ENCODE data around the gene ZNF343. TPM values are rescaled to one million over a fixed set of nuclear protein-coding genes. Genes with fewer than 3 reads are reported as not detected.

The ZNF343 gene
- total RNA-seq, 1 donor from 2014 or later, result 6.9 TPM

DNA sequence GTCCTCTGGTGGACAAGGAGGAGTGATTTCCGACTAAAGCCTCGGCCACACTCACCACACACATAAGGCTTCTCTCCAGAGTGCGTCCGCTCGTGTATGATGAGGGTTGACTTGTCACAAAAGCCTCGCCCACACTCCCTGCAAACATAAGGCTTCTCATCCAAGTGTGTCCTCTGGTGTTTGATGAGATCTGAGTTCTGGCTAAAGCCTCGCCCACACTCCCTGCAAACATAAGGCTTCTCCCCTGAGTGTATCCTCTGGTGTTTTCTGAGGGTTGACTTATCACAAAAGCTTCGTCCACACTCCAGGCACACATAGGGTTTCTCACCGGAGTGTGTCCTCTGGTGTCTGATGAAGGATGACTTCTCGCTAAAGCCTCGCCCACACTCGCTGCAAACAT lies 25.2 kb downstream of the ZNF343 start:
- H3K4me3 ChIP-seq (ENCODE audit: low read depth, low read length), result no peak overlapping the region
- DNase-seq (ENCODE audit: low read depth), result no peak
- TF ChIP-seq, protein P1, sequence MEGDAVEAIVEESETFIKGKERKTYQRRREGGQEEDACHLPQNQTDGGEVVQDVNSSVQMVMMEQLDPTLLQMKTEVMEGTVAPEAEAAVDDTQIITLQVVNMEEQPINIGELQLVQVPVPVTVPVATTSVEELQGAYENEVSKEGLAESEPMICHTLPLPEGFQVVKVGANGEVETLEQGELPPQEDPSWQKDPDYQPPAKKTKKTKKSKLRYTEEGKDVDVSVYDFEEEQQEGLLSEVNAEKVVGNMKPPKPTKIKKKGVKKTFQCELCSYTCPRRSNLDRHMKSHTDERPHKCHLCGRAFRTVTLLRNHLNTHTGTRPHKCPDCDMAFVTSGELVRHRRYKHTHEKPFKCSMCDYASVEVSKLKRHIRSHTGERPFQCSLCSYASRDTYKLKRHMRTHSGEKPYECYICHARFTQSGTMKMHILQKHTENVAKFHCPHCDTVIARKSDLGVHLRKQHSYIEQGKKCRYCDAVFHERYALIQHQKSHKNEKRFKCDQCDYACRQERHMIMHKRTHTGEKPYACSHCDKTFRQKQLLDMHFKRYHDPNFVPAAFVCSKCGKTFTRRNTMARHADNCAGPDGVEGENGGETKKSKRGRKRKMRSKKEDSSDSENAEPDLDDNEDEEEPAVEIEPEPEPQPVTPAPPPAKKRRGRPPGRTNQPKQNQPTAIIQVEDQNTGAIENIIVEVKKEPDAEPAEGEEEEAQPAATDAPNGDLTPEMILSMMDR (conservative IDR thresholded peaks at IDR 0.05; ENCODE audit: low read depth, low read length), result no peak

DNA sequence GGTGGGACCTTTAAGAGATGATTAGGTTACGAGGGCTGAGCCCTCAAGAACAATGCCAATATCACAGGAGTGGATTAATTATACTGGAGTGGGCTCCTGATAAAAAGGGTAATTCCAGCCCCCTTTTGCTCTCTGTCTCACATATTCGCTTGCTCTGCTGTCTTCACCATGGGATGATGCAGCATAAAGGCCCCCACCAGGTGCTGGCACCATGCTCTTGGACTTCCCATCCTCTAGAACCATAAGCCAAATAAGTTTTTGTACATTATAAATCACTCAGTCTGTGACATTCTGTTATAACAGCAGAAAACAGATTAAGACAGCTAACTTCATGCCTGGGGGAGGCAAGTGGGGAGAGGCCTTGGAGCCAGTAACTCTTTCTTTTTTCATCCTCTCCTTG lies 28.3 kb downstream of the ZNF343 start:
- no peak for DNase-seq (ENCODE audit: low read depth)
- H3K4me3 ChIP-seq (ENCODE audit: low read depth, low read length), result no peak overlapping the region
- TF ChIP-seq, protein P1 (conservative IDR thresholded peaks at IDR 0.05; ENCODE audit: low read depth, low read length), result no peak

DNA sequence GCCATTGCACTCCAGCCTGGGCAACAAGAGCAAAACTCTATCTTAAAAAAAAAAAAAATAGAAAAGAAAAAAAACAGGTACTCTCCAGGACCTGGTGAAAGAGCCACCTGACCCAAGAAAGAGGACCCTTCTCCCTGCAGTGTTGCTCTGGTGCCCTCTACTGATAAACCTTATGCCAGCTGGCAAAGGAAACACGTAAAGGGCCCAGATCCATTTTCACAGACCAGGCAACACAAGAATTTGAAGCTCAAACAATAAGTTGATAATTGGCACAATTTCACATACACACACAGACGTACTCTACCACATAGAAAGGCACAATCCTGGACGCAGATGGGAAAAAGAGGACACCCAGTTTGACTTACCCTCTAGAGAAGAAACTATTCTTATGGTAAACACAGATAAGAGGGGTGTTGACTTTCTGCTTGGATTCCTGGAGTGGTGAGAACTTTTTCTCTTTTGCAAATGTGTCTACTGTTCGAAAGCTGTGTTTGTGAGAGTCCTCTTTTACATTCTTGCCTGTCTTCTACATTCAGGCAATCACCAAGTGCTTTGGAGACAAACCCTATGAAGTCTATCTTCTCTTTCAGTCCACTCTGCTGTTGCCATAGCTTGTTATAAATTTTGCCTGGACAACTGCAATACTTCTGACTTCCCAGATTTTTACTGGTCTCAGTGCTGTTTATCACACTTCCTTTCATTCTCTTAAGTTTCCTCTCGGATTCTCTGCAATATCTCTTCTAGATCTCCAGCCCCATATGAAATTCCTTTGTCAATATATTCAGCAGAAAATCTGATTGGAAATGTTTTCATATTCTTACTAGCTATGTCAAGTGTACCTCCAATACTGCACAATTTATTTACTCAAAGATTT lies 31.7 kb downstream of the ZNF343 start:
- TF ChIP-seq, protein P1 (conservative IDR thresholded peaks at IDR 0.05; ENCODE audit: low read depth, low read length), result peak; percentile 23
- no peak overlapping the region for H3K4me3 ChIP-seq (ENCODE audit: low read depth, low read length)
- DNase-seq (ENCODE audit: low read depth), result no peak

DNA sequence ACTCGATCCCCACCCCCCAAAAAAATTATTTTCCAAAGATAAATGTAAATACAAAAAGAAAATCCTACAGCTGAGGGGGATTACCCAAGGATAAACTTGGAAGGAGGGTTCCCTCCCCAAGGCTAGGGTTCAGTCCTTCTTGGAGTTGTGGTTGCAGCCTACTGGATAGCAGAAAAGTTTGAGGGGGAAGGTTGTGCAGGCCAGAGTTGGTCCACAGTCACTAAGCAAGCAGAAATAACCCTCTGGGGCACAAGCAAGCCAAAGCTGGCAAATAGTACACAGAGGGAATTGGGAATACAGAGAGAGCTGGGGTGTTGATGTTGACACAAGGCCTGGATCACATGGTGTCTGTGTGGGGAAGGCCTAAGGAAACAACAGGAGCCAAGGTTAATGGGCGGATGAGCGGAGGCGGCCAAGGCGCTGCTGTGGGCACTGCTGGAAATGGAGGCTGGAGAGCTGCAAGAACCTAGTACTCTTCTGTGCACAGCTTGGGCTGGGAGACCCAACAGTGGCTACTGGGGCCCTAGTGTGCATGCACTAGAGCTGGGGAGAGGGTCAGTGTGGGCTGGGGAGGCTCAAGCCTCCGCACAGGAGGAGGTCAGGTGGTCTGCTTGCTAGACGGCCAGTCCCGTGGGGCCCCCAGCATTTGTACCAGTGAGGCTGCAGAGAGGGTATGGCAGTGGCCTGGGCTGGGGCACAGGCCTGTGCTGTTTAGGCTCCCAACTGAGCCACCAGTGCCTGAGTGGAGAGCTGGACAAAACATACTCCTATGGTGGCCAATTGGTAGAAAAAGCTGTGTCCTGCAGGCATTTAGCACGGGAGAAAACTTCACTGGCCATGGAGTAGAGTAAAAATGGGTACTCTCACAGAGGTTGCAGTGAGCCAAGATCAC lies 32.6 kb downstream of the ZNF343 start:
- TF ChIP-seq, protein P1 (conservative IDR thresholded peaks at IDR 0.05; ENCODE audit: low read depth, low read length), result no peak
- no peak for DNase-seq (ENCODE audit: low read depth)

DNA sequence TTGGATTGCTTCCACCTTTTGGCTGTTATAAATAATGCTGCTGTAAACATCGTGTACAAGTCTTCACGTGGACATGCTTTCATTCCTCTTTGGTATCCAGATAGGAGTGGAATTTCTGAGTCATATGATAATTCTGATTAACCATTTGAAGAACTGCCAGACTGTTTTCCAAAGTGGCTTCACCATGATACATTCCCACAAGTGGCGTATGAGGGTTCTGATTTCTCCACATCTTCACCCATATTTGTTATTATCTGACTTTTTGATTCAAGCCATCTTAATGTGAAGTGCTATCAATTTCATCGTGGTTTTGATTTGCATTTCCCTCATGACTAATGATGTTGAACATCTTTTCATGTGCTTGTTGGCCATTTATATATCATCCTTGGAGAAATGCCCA lies 35.2 kb downstream of the ZNF343 start:
- no peak overlapping the region for H3K4me3 ChIP-seq (ENCODE audit: low read depth, low read length)
- TF ChIP-seq, protein P1 (conservative IDR thresholded peaks at IDR 0.05; ENCODE audit: low read depth, low read length), result no peak
- peak; percentile 23 for DNase-seq (ENCODE audit: low read depth)

More for the DNA sequence above, 32.6 kb downstream of the ZNF343 start:
- no peak overlapping the region for H3K4me3 ChIP-seq (ENCODE audit: low read depth, low read length)

DNA sequence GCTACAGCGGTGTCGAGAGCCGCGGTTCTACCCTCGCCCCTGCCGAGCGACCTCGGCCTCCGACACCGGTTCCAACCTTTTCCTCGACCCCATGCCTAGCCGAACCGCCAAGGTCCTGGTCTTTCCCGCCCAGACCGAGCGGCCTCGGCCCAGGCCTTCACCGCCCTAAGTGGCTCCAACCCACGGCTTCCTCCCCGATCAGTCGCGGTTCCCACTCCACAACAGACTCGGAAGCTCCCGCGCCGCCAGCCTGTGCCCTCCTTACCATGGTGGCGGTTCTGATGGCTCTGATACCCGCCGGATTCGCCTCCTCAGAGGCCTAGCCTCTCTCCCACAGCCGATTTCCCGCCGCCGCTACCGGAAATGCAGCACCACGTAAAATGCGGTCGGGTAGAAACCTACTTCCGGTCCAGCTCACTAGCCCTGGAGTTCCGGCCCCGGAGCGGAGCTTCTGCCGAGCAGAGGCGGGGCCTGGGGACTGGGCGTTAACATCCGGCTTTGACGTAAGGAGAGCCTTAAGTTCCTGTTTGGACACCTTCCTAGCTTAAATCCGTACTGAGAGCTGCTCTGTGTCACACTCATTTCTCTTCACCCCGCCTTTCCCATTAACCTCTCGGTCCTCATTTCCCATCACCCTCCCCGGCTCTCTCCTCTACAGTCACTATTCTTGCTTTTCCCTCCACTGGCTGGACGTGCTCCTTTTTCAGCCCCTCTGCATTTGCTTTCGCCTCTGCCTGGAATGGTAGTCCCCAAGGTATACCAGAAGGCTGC lies 38.1 kb downstream of the ZNF343 start, which contains the start of gene SNRPB:
SNRPB (minus strand) TSS at position 367 of the 771 bp plus-strand sequence; CDS start at position 268, 99 bp downstream.
- H3K4me3 ChIP-seq (ENCODE audit: low read depth, low read length), result peak within 1 kb of the TSS; percentile 79
- TF ChIP-seq, protein P1 (conservative IDR thresholded peaks at IDR 0.05; ENCODE audit: low read depth, low read length), result no peak
- DNase-seq (ENCODE audit: low read depth), result peak; percentile 92
